WTC11 (cell line): Measurements from ENCODE around the gene GALNT18. TPM values are rescaled to one million over a fixed set of nuclear protein-coding genes. Genes with fewer than 3 reads are reported as not detected.

Source experiments
- ATAC-seq: fragments of 200-7000 bp; cut with Tn5 transposase; 2 replicates; pipeline ENCODE4 v1.10.0; 2021; ENCODE audit warnings: mild to moderate bottlenecking, moderate library complexity
- CTCF ChIA-PET: fragments of 300-600 bp; sonication (Branson Sonifier 250); formaldehyde crosslinking; loops from one replicate; lab custom pipeline; 2021; ENCODE audit warnings: antibody characterized with exemption; lab: Charles Lee
- POLR2A ChIA-PET: fragments of 350-600 bp; sonication (Branson Sonifier 250); formaldehyde crosslinking; loops from one replicate; lab custom pipeline; 2021; ENCODE audit warnings: antibody characterized with exemption; lab: Charles Lee
- DNase-seq: peaks from one replicate; pipeline ENCODE4 v3.0.0; 2021; ENCODE audit warnings: low spot score
- H3K27ac Mint-ChIP-seq: 2 replicates; pipeline ENCODE4 v1.8.0; 2021; ENCODE audit warnings: mixed read lengths
- H3K27me3 Mint-ChIP-seq: 2 replicates; pipeline ENCODE4 v1.8.0; 2021; ENCODE audit warnings: low read depth, mild to moderate bottlenecking, moderate library complexity, mixed read lengths
- H3K36me3 Mint-ChIP-seq: 2 replicates; pipeline ENCODE4 v1.8.0; 2021; ENCODE audit warnings: mixed read lengths
- H3K4me1 Mint-ChIP-seq: 2 replicates; pipeline ENCODE4 v1.8.0; 2022; ENCODE audit warnings: mixed read lengths
- H3K4me3 Mint-ChIP-seq: 2 replicates; pipeline ENCODE4 v1.8.0; 2021; ENCODE audit warnings: mild to moderate bottlenecking, moderate library complexity, mixed read lengths
- H3K9me3 Mint-ChIP-seq: 2 replicates; pipeline ENCODE4 v1.8.0; 2021; ENCODE audit warnings: mixed read lengths
- ATF2 ChIP-seq: sonication (generic); formaldehyde crosslinking; IDR thresholded peaks from 2 replicates; pipeline ENCODE4 v1.8.1; 2022; ENCODE audit warnings: low read depth, missing genetic modification reagents, borderline replicate concordance
- CREM ChIP-seq: sonication (generic); formaldehyde crosslinking; IDR thresholded peaks from 2 replicates; pipeline ENCODE4 v1.8.1; 2022; ENCODE audit warnings: mild to moderate bottlenecking, missing genetic modification reagents, moderate library complexity
- E2F4 ChIP-seq: sonication (generic); formaldehyde crosslinking; IDR thresholded peaks from 2 replicates; pipeline ENCODE4 v1.8.1; 2022; ENCODE audit warnings: low read depth, mild to moderate bottlenecking, moderate library complexity, missing genetic modification reagents, borderline replicate concordance
- ERG ChIP-seq: fragments of 250-450 bp; sonication (Bioruptor Pico); IDR thresholded peaks from 2 replicates; pipeline ENCODE4 v1.8.0; 2021; ENCODE audit warnings: mild to moderate bottlenecking
- GABPB1 ChIP-seq: sonication (generic); formaldehyde crosslinking; IDR thresholded peaks from 2 replicates; pipeline ENCODE4 v1.8.1; 2023; ENCODE audit warnings: mild to moderate bottlenecking, missing genetic modification reagents
- JAZF1 ChIP-seq: fragments of 250-450 bp; sonication (Bioruptor Pico); IDR thresholded peaks from 2 replicates; pipeline ENCODE4 v1.9.0; 2021; ENCODE audit warnings: moderate library complexity, mild to moderate bottlenecking, inconsistent platforms
- KAT7 ChIP-seq: sonication (generic); formaldehyde crosslinking; IDR thresholded peaks from 2 replicates; pipeline ENCODE4 v1.8.1; 2023; ENCODE audit warnings: missing genetic modification reagents, mild to moderate bottlenecking, borderline replicate concordance
- MXD4 ChIP-seq: fragments of 250-450 bp; sonication (Bioruptor Pico); IDR thresholded peaks from 2 replicates; pipeline ENCODE4 v1.8.0; 2021; ENCODE audit warnings: mild to moderate bottlenecking, moderate library complexity, borderline replicate concordance
- NR2C2 ChIP-seq: sonication (generic); formaldehyde crosslinking; IDR thresholded peaks from 2 replicates; pipeline ENCODE4 v1.8.0; 2022; ENCODE audit warnings: mild to moderate bottlenecking, missing genetic modification reagents
- NR3C1 ChIP-seq: sonication (generic); formaldehyde crosslinking; conservative IDR thresholded peaks from 2 replicates; pipeline ENCODE4 v1.8.1; 2023; ENCODE audit warnings: low read depth, mild to moderate bottlenecking, missing genetic modification reagents
- PRDM15 ChIP-seq: sonication (generic); formaldehyde crosslinking; IDR thresholded peaks from 2 replicates; pipeline ENCODE4 v1.8.0; 2022; ENCODE audit warnings: missing genetic modification reagents
- TP53 ChIP-seq: sonication (generic); formaldehyde crosslinking; IDR thresholded peaks from 2 replicates; pipeline ENCODE4 v1.8.1; 2023; ENCODE audit warnings: mild to moderate bottlenecking, missing genetic modification reagents
- USF1 ChIP-seq: sonication (generic); formaldehyde crosslinking; IDR thresholded peaks from 2 replicates; pipeline ENCODE4 v1.8.0; 2022; ENCODE audit warnings: mild to moderate bottlenecking, missing genetic modification reagents
- ZBTB43 ChIP-seq: sonication (generic); formaldehyde crosslinking; IDR thresholded peaks from 2 replicates; pipeline ENCODE4 v1.8.1; 2023; ENCODE audit warnings: mild to moderate bottlenecking, missing genetic modification reagents
- ZNF532 ChIP-seq: fragments of 250-450 bp; sonication (Bioruptor Pico); IDR thresholded peaks from 2 replicates; pipeline ENCODE4 v1.9.0; 2021; ENCODE audit warnings: mild to moderate bottlenecking, borderline replicate concordance
- total RNA-seq: library from RNA; stranded (reverse); gene quantifications from 3 replicates; pipeline ENCODE4 v1.2.3, GENCODE V29; 2021

GALNT18 gene
- total RNA-seq, 1 experiment from 2014 or later = 5.0 TPM

- no peak for TF ChIP-seq ERG (CRISPR knock-in tag)
- no peak for TF ChIP-seq NR3C1
- TF ChIP-seq KAT7 (CRISPR knock-in tag) = no peak
- no peak for TF ChIP-seq CREM (CRISPR knock-in tag)
- TF ChIP-seq GABPB1 (CRISPR knock-in tag) = no peak
- TF ChIP-seq ZNF532 (CRISPR knock-in tag) = no peak
Measured at GRCh38 chr11:11580841-11581411, 40.9 kb downstream of the GALNT18 start (continued).

GRCh38 chr11:11580012-11580411 is 41.8 kb downstream of the GALNT18 start:
- no peak overlapping the region for H3K27ac Mint-ChIP-seq
- H3K4me1 Mint-ChIP-seq = peaks cover 13% of the 10 kb centered on the region
- no peak overlapping the region for H3K4me3 Mint-ChIP-seq
- CTCF ChIA-PET = no interaction called here
- H3K36me3 Mint-ChIP-seq = no peaks in the 10 kb centered on the region
- POLR2A ChIA-PET = no interaction called here
- no peak for ATAC-seq
- no peaks in the 10 kb centered on the region for H3K27me3 Mint-ChIP-seq
- no peaks in the 10 kb centered on the region for H3K9me3 Mint-ChIP-seq
- no peak for DNase-seq
- TF ChIP-seq ZNF532 (CRISPR knock-in tag) (no peak), TP53 (CRISPR knock-in tag) (no peak), JAZF1 (CRISPR knock-in tag) (no peak), PRDM15 (no peak), ZBTB43 (no peak), E2F4 (CRISPR knock-in tag) (no peak), NR2C2 (CRISPR knock-in tag) (no peak), MXD4 (CRISPR knock-in tag) (no peak), ATF2 (no peak), USF1 (no peak)
